ENCODE data around the gene JARID2. TPM values are rescaled to one million over a fixed set of nuclear protein-coding genes. Genes with fewer than 3 reads are reported as not detected.

The JARID2 gene
- total RNA-seq, 1 donor from 2014 or later = 24.2 TPM

DNA sequence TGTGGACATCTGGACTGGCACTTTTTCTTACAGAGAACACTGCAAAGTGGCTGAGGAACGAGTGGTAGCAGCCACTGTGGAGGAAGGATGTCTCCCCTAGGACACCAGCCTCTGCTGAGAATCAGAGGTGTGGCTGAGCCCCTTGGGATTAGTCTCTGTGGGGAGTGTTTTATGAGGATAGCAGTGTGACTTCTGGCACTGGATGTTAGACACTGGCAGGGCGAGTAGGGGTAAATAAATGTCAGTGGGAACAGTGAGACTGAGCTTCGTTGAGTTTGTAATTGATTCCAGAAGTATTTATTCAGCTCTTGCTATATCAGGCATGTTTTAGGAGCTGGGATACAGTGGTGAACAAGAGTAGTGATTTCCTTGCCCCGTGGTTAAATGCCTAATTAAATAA is 124.0 kb downstream of the JARID2 start:
- Mint-ChIP-seq H3K9me3 (ENCODE audit: unreplicated experiment) (no peaks in the 10 kb centered on the region), H3K27me3 (ENCODE audit: low read depth, unreplicated experiment) (no peaks in the 10 kb centered on the region), H3K36me3 (ENCODE audit: low read depth, unreplicated experiment) (no peaks in the 10 kb centered on the region), H3K4me1 (ENCODE audit: low read depth, unreplicated experiment) (peaks cover 23% of the 10 kb centered on the region), H3K27ac (ENCODE audit: unreplicated experiment) (no peak overlapping the region), H3K4me3 (ENCODE audit: unreplicated experiment) (no peak overlapping the region)
- H4K20me1 ChIP-seq (ENCODE audit: insufficient read depth, low read length) = peaks cover 97% of the 10 kb centered on the region
- H3K4me1 ChIP-seq (ENCODE audit: insufficient read depth, low read length) = peaks cover 13% of the 10 kb centered on the region
- H3K4me2 ChIP-seq (ENCODE audit: low read length) = no peak overlapping the region
- peaks cover 98% of the 10 kb centered on the region for H3K79me2 ChIP-seq (ENCODE audit: insufficient read depth, low read length)
- no peak overlapping the region for H2AFZ ChIP-seq (ENCODE audit: low read depth, low read length)
- no peaks in the 10 kb centered on the region for H3K36me3 ChIP-seq (ENCODE audit: insufficient read depth, low read length)
- DNase-seq (ENCODE audit: low read depth) = no peak
- no peak overlapping the region for H3K9ac ChIP-seq (ENCODE audit: low read length)
- H3K4me3 ChIP-seq (ENCODE audit: insufficient read depth, low read depth, low read length) = no peak overlapping the region
- H3K27me3 ChIP-seq (ENCODE audit: insufficient read depth, low read length) = no peaks in the 10 kb centered on the region
- no peak overlapping the region for H3K27ac ChIP-seq (ENCODE audit: low read depth, low read length)
- no peaks in the 10 kb centered on the region for H3K9me3 ChIP-seq (ENCODE audit: insufficient read depth, low read depth, low read length)
- no peak for FAIRE-seq
- TF ChIP-seq, protein P1, sequence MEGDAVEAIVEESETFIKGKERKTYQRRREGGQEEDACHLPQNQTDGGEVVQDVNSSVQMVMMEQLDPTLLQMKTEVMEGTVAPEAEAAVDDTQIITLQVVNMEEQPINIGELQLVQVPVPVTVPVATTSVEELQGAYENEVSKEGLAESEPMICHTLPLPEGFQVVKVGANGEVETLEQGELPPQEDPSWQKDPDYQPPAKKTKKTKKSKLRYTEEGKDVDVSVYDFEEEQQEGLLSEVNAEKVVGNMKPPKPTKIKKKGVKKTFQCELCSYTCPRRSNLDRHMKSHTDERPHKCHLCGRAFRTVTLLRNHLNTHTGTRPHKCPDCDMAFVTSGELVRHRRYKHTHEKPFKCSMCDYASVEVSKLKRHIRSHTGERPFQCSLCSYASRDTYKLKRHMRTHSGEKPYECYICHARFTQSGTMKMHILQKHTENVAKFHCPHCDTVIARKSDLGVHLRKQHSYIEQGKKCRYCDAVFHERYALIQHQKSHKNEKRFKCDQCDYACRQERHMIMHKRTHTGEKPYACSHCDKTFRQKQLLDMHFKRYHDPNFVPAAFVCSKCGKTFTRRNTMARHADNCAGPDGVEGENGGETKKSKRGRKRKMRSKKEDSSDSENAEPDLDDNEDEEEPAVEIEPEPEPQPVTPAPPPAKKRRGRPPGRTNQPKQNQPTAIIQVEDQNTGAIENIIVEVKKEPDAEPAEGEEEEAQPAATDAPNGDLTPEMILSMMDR (IDR thresholded peaks at IDR 0.05; ENCODE audit: insufficient read depth, low read depth, low read length) = no peak
- TF ChIP-seq EZH2 (IDR thresholded peaks at IDR 0.05; ENCODE audit: insufficient read depth, low read length) = no peak

DNA sequence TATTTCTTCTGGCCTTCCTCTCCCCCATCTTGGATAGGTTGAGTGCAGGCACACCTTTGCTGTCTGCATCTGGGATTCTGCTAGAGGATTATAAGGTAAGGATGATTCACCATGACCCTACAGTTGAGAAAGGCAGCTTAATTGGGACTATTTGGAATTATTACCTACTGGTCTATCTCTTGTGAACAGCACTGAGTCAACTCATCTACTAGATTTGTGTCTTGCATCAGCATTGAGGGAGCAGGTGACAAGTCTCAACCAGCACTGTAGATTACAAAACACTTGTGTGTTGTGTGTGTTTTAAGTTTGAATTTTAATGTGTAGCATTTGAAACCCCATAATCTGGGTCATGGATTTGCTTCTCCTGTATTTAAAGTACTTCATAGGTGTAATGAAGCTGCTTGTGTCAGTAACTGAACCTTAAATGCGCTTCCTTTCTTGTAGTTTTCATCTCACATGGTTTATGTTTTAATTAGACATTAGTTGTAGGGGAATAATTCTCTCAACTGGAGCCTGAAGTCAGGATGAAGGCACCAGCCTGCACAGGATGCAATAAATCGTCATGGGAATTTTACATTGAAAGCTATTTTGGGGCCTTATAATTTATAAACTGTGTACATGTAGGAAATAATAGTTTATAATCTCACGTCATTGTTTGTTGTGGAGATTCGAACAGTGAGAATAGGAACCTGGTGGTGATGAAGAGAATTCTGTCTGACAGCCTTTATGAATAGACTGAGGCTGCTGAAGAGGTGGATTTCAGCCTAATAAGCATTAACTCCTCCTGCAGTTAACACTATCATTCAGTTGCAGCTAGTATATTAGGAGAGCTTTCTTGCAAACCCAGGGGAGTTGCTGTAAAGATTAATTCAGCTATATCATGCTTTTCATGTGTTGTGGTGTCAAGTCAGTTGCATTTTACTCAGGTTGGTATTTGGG is 125.1 kb downstream of the JARID2 start:
- peaks cover 12% of the 10 kb centered on the region for H3K4me1 Mint-ChIP-seq (ENCODE audit: low read depth, unreplicated experiment)
- no peak overlapping the region for H3K4me3 Mint-ChIP-seq (ENCODE audit: unreplicated experiment)
- Histone ChIP-seq H3K4me2 (ENCODE audit: low read length) (no peak overlapping the region), H3K9ac (ENCODE audit: low read length) (no peak overlapping the region), H3K79me2 (ENCODE audit: insufficient read depth, low read length) (peaks cover 98% of the 10 kb centered on the region), H3K9me3 (ENCODE audit: insufficient read depth, low read depth, low read length) (no peaks in the 10 kb centered on the region), H3K36me3 (ENCODE audit: insufficient read depth, low read length) (no peaks in the 10 kb centered on the region), H4K20me1 (ENCODE audit: insufficient read depth, low read length) (peaks cover 97% of the 10 kb centered on the region), H2AFZ (ENCODE audit: low read depth, low read length) (no peak overlapping the region), H3K4me1 (ENCODE audit: insufficient read depth, low read length) (peaks cover 2% of the 10 kb centered on the region), H3K27me3 (ENCODE audit: insufficient read depth, low read length) (no peaks in the 10 kb centered on the region), H3K4me3 (ENCODE audit: insufficient read depth, low read depth, low read length) (no peak overlapping the region), H3K27ac (ENCODE audit: low read depth, low read length) (no peak overlapping the region)
- no peaks in the 10 kb centered on the region for H3K9me3 Mint-ChIP-seq (ENCODE audit: unreplicated experiment)
- DNase-seq (ENCODE audit: low read depth) (no peak), FAIRE-seq (no peak)
- no peaks in the 10 kb centered on the region for H3K27me3 Mint-ChIP-seq (ENCODE audit: low read depth, unreplicated experiment)
- TF ChIP-seq EZH2 (IDR thresholded peaks at IDR 0.05; ENCODE audit: insufficient read depth, low read length) = no peak
- TF ChIP-seq, protein P1 (IDR thresholded peaks at IDR 0.05; ENCODE audit: insufficient read depth, low read depth, low read length) = no peak
- H3K27ac Mint-ChIP-seq (ENCODE audit: unreplicated experiment) = no peak overlapping the region
- no peaks in the 10 kb centered on the region for H3K36me3 Mint-ChIP-seq (ENCODE audit: low read depth, unreplicated experiment)

DNA sequence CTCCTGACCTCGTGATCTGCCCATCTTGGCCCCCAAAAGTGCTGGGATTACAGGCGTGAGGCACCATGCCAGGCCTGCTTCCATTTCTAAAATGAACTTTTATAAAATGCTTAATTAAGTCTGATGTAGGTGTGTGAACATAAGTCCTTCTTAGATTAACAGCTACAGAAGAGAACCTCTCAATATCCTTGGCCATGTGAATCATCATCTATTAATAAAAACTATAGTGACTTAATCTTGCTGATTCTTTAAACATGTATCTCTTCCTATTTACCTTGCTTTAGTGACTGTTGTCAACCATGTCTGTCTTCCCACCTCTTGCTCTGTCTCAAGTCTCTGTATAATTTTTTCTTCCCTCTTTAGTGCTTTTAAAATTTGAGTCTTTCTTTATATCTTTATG is 127.1 kb downstream of the JARID2 start:
- no peak overlapping the region for H3K27ac Mint-ChIP-seq (ENCODE audit: unreplicated experiment)
- no peaks in the 10 kb centered on the region for H3K27me3 ChIP-seq (ENCODE audit: insufficient read depth, low read length)
- no peak overlapping the region for H3K4me3 Mint-ChIP-seq (ENCODE audit: unreplicated experiment)
- no peak for FAIRE-seq
- no peak overlapping the region for H3K4me2 ChIP-seq (ENCODE audit: low read length)
- no peaks in the 10 kb centered on the region for H3K9me3 ChIP-seq (ENCODE audit: insufficient read depth, low read depth, low read length)
- H2AFZ ChIP-seq (ENCODE audit: low read depth, low read length) = no peak overlapping the region
- H3K27ac ChIP-seq (ENCODE audit: low read depth, low read length) = no peak overlapping the region
- no peaks in the 10 kb centered on the region for H3K27me3 Mint-ChIP-seq (ENCODE audit: low read depth, unreplicated experiment)
- H3K4me1 ChIP-seq (ENCODE audit: insufficient read depth, low read length) = no peaks in the 10 kb centered on the region
- H3K79me2 ChIP-seq (ENCODE audit: insufficient read depth, low read length) = peaks cover 98% of the 10 kb centered on the region
- H3K9ac ChIP-seq (ENCODE audit: low read length) = no peak overlapping the region
- no peaks in the 10 kb centered on the region for H3K36me3 ChIP-seq (ENCODE audit: insufficient read depth, low read length)
- H3K4me1 Mint-ChIP-seq (ENCODE audit: low read depth, unreplicated experiment) = peaks cover 4% of the 10 kb centered on the region
- no peak overlapping the region for H3K4me3 ChIP-seq (ENCODE audit: insufficient read depth, low read depth, low read length)
- H3K9me3 Mint-ChIP-seq (ENCODE audit: unreplicated experiment) = no peaks in the 10 kb centered on the region
- no peak for TF ChIP-seq EZH2 (IDR thresholded peaks at IDR 0.05; ENCODE audit: insufficient read depth, low read length)
- TF ChIP-seq, protein P1 (IDR thresholded peaks at IDR 0.05; ENCODE audit: insufficient read depth, low read depth, low read length) = no peak
- H4K20me1 ChIP-seq (ENCODE audit: insufficient read depth, low read length) = peaks cover 98% of the 10 kb centered on the region
- no peaks in the 10 kb centered on the region for H3K36me3 Mint-ChIP-seq (ENCODE audit: low read depth, unreplicated experiment)
- DNase-seq (ENCODE audit: low read depth) = no peak
